Activated T-cell treated with anti-CD3 and anti-CD28 coated beads for 1 hour (primary cell): Measurements from ENCODE around the gene L2HGDH.

ENCODE experiments used
- DNase-seq: peaks from one replicate; pipeline ENCODE4 v3.0.0-alpha.2; 2020; ENCODE audit warnings: low read depth

The L2HGDH gene

GRCh38 chr14:50229681-50230080 is 82.3 kb downstream of the L2HGDH start:
- no peak for DNase-seq

DNA sequence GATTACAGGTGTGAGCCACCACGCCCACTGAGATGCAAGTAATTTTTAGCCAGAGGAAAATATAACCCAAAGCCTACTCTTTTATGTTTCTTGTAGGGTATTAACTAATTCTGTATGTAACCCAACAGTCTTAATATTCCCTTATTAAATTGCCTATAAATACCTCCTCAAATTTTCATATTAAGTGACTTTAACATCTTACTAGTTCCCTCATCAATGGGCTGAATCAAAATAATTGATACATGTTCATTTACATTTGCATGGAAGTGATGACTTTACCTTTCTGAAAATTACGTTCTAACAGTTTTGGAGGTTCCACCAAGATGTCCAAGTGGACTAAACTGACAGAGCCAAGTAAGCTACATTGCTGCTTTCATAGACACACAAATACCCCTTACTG is 83.7 kb downstream of the L2HGDH start:
- no peak for DNase-seq

GRCh38 chr14:50225974-50226297 is 86.1 kb downstream of the L2HGDH start:
- no peak for DNase-seq

GRCh38 chr14:50225067-50225973 is 86.7 kb downstream of the L2HGDH start:
- DNase-seq: no peak

DNA sequence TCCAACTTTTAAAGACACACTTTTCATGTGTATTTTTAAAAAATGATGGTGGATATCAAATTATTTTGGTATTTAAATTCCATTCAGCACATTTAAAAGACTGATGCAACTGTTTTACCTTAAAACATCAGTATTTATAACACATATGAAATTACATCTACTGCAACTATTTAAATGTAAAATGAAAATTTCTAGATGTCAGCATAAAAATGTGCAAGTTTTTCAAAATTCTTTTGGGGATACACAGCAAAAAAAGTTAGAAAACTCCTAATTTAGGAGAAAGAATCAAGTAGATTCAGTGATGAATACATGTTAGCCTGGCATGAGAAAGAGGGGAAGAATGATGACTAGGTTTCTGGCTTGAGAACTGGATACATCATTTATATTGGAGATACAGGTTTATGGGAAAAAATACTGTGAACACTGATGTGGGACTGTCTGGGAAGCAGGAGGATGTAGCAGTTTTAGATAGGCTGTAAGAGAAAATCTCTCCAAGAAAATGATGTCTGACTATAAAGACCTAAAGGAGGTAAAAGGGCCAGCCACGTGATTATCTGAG is 89.9 kb downstream of the L2HGDH start:
- no peak for DNase-seq

DNA sequence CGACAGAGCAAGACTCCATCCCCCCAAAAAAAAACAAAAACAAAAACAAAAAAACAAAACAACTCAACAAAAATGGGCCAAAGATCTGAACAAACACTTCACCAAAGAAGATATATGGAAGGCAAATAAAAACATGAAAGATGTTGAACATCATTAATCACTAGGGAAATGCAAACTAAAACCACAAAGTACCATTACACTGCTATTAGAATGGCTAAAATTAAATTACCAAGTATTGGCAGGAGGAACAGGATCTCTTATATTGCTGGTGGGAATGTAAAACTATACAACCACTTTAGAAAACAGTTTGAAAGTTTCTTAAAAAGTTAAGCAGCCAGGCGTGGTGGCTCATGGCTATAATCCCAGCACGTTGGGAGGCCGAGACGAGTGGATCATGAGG is 93.5 kb downstream of the L2HGDH start:
- DNase-seq: no peak

- no peak for DNase-seq
These were observed 96.6 kb downstream of the L2HGDH start for GRCh38 chr14:50215416-50215815.

DNA sequence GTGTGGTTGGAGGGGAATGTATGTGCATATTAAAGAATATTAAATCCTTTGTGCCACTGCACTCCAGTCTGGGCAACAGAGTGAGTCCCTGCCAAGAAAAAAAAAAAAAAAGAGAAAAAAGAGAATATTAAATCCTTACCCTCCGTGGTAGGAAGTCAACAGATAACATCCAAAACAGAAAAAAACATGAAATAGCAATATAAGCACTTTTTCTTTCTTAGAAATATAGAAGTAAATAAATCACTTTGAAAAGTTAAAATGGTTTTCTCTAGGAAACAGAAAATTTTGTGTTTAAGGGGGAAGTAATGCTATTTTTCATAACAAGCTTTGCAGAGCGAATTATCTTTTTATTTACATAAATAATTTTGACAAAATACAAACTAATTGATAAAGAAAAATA is 98.2 kb downstream of the L2HGDH start:
- no peak for DNase-seq

GRCh38 chr14:50212726-50213125 is 99.3 kb downstream of the L2HGDH start:
- no peak for DNase-seq

DNA sequence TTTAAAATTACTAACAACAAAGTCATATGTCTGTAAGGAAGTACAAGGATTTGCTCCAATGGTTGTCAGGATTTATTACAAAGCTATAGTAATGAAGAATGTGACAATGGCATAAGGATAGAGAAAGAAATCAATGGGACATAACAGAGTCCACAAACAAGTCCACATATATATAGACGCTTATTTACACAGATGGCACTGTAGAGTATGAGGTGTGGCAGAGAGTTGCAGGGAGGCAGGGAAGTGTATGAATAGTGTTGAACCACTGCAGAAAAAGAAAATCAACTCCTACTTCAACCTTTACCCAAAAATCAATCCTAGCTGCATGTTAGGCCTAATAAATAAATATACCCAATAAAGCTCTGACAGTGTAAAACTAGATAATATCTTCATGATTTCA is 102.0 kb downstream of the L2HGDH start:
- DNase-seq: no peak

GRCh38 chr14:50198499-50198898 is 113.5 kb downstream of the L2HGDH start:
- no peak for DNase-seq

GRCh38 chr14:50191499-50191898 is 120.5 kb downstream of the L2HGDH start:
- no peak for DNase-seq
